H9 (cell line): ENCODE measurements around the gene RAB3B. TPM values are rescaled to one million over a fixed set of nuclear protein-coding genes. Genes with fewer than 3 reads are reported as not detected.

ENCODE experiments used
- DNase-seq: peaks from one replicate; pipeline ENCODE4 v3.0.0-alpha.2; 2017
- H2AFZ ChIP-seq: one replicate; pipeline ENCODE4 v1.6.1; 2013; ENCODE audit warnings: mild to moderate bottlenecking, low read length, control low read depth, moderate library complexity
- H2AK5ac ChIP-seq: 2 replicates; pipeline ENCODE4 v1.6.1; 2013; ENCODE audit warnings: low read length, control low read depth, mixed read lengths; ENCODE audit not compliant: insufficient read length
- H2BK120ac ChIP-seq: one replicate; pipeline ENCODE4 v1.6.1; 2013; ENCODE audit warnings: low read depth, mild to moderate bottlenecking, low read length, control low read depth, inconsistent platforms; ENCODE audit not compliant: poor library complexity, severe bottlenecking
- H2BK12ac ChIP-seq: 2 replicates; pipeline ENCODE4 v1.6.1; 2013; ENCODE audit warnings: low read length, control low read depth, mixed read lengths, low read depth; ENCODE audit not compliant: insufficient read length
- H2BK15ac ChIP-seq: 2 replicates; pipeline ENCODE4 v1.6.1; 2013; ENCODE audit warnings: low read depth, low read length, control low read depth
- H2BK20ac ChIP-seq: one replicate; pipeline ENCODE4 v1.6.1; 2013; ENCODE audit warnings: low read depth, mild to moderate bottlenecking, low read length, control low read depth, inconsistent platforms; ENCODE audit not compliant: poor library complexity, severe bottlenecking
- H2BK5ac ChIP-seq: 2 replicates; pipeline ENCODE4 v1.6.1; 2013; ENCODE audit warnings: low read length, control low read depth, mixed read lengths; ENCODE audit not compliant: insufficient read length
- H3K14ac ChIP-seq: 2 replicates; pipeline ENCODE4 v1.6.1; 2013; ENCODE audit warnings: low read length, control low read depth; ENCODE audit not compliant: insufficient read depth
- H3K18ac ChIP-seq: 2 replicates; pipeline ENCODE4 v1.6.1; 2013; ENCODE audit warnings: low read depth, mild to moderate bottlenecking, mixed read lengths, low read length, control low read depth; ENCODE audit not compliant: insufficient read length
- H3K23ac ChIP-seq: 2 replicates; pipeline ENCODE4 v1.6.1; 2013; ENCODE audit warnings: low read length, control low read depth, mixed read lengths, low read depth; ENCODE audit not compliant: insufficient read length
- H3K23me2 ChIP-seq: 2 replicates; pipeline ENCODE4 v1.6.1; 2013; ENCODE audit warnings: low read depth, mild to moderate bottlenecking, mixed read lengths, low read length, control low read depth; ENCODE audit not compliant: insufficient read length, poor library complexity, severe bottlenecking
- H3K27ac ChIP-seq: 2 replicates; pipeline ENCODE4 v1.5.1; 2013; ENCODE audit warnings: low read length, control low read depth, mixed read lengths, low read depth; ENCODE audit not compliant: insufficient read length
- H3K27me3 ChIP-seq: 2 replicates; pipeline ENCODE4 v1.6.1; 2013; ENCODE audit warnings: low read length, control low read depth, inconsistent platforms; ENCODE audit not compliant: insufficient read depth
- H3K4ac ChIP-seq: 2 replicates; pipeline ENCODE4 v1.6.1; 2013; ENCODE audit warnings: low read depth, mild to moderate bottlenecking, control low read depth, inconsistent platforms, low read length, moderate library complexity
- H3K4me1 ChIP-seq: 2 replicates; pipeline ENCODE4 v1.6.1; 2013; ENCODE audit warnings: low read length, control low read depth, inconsistent platforms; ENCODE audit not compliant: insufficient read depth
- H3K4me2 ChIP-seq: 2 replicates; pipeline ENCODE4 v1.6.1; 2013; ENCODE audit warnings: low read length, control low read depth, mixed read lengths; ENCODE audit not compliant: insufficient read length, insufficient read depth
- H3K56ac ChIP-seq: 2 replicates; pipeline ENCODE4 v1.6.1; 2013; ENCODE audit warnings: low read depth, mild to moderate bottlenecking, mixed read lengths, low read length, control low read depth; ENCODE audit not compliant: insufficient read length
- H3K79me1 ChIP-seq: 2 replicates; pipeline ENCODE4 v1.6.1; 2013; ENCODE audit warnings: low read depth, mild to moderate bottlenecking, moderate library complexity, low read length, control low read depth, inconsistent platforms; ENCODE audit not compliant: insufficient read depth, poor library complexity, severe bottlenecking
- H3K79me2 ChIP-seq: 2 replicates; pipeline ENCODE4 v1.6.1; 2013; ENCODE audit warnings: low read length, control low read depth, inconsistent platforms; ENCODE audit not compliant: insufficient read depth
- H3K9ac ChIP-seq: 2 replicates; pipeline ENCODE4 v1.6.1; 2013; ENCODE audit warnings: low read length, control low read depth, mixed read lengths; ENCODE audit not compliant: insufficient read length; ENCODE audit errors: extremely low read depth
- H3K9me3 ChIP-seq: one replicate; pipeline ENCODE4 v1.6.1; 2013; ENCODE audit warnings: low read depth, low read length, inconsistent platforms; ENCODE audit not compliant: control insufficient read depth
- H3T11ph ChIP-seq: one replicate; pipeline ENCODE4 v1.6.1; 2013; ENCODE audit warnings: mild to moderate bottlenecking, low read length, control low read depth, inconsistent platforms
- H4K20me1 ChIP-seq: one replicate; pipeline ENCODE4 v1.6.1; 2013; ENCODE audit not compliant: control insufficient read depth, insufficient read length, insufficient read depth
- H4K5ac ChIP-seq: 2 replicates; pipeline ENCODE4 v1.6.1; 2013; ENCODE audit warnings: low read depth, mild to moderate bottlenecking, mixed read lengths, low read length, control low read depth; ENCODE audit not compliant: insufficient read length
- H4K8ac ChIP-seq: replicated peaks from 2 replicates; pipeline ENCODE4 v1.6.1; 2013; ENCODE audit warnings: low read length, control low read depth, mixed read lengths, low read depth; ENCODE audit not compliant: insufficient read length
- H4K91ac ChIP-seq: 2 replicates; pipeline ENCODE4 v1.6.1; 2013; ENCODE audit warnings: low read depth, mild to moderate bottlenecking, moderate library complexity, mixed read lengths, low read length, control low read depth; ENCODE audit not compliant: insufficient read length
- H3K27ac Mint-ChIP-seq, 3 experiments: 2 replicates in 2 of 3; 3 replicates in 1 of 3; pipeline ENCODE4 v1.8.0; 2020 to 2021; ENCODE audit warnings: mixed read lengths in 3 of 3, mild to moderate bottlenecking in 1 of 3, moderate library complexity in 1 of 3
- H3K27me3 Mint-ChIP-seq: 2 replicates; pipeline ENCODE4 v1.8.0; 2021; ENCODE audit warnings: low read depth, mild to moderate bottlenecking, moderate library complexity, mixed read lengths
- H3K36me3 Mint-ChIP-seq, 3 experiments: 2 replicates in 2 of 3; 3 replicates in 1 of 3; pipeline ENCODE4 v1.8.0; 2020 to 2021; ENCODE audit warnings: low read depth in 3 of 3, mixed read lengths in 3 of 3; ENCODE audit not compliant: insufficient read depth in 1 of 3
- H3K4me1 Mint-ChIP-seq, 2 experiments: 2 replicates each; pipeline ENCODE4 v1.8.0; 2020; ENCODE audit warnings: mixed read lengths in 2 of 2
- H3K4me3 Mint-ChIP-seq, 2 experiments: 2 replicates in 1 of 2; 3 replicates in 1 of 2; pipeline ENCODE4 v1.8.0; 2020 to 2021; ENCODE audit warnings: mild to moderate bottlenecking in 2 of 2, mixed read lengths in 2 of 2, moderate library complexity in 1 of 2
- H3K9me3 Mint-ChIP-seq, 2 experiments: 2 replicates in 1 of 2; 3 replicates in 1 of 2; pipeline ENCODE4 v1.8.0; 2020; ENCODE audit warnings: mild to moderate bottlenecking in 2 of 2, mixed read lengths in 2 of 2, moderate library complexity in 1 of 2
- CTCF ChIP-seq: fragments of 200-600 bp; sonication (generic); conservative IDR thresholded peaks from 3 replicates; pipeline ENCODE4 v1.8.0; 2021; ENCODE audit warnings: antibody characterized with exemption, mild to moderate bottlenecking
- WGBS: extraction: QIAGEN DNeasy Blood & Tissue Kit; methylation state at CpG from one replicate; pipeline ENCODE4 v1.1.7; 2013; ENCODE audit warnings: missing lambda C conversion rate, low lambda C conversion rate, mixed read lengths; ENCODE audit not compliant: insufficient read length; ENCODE audit errors: extremely low coverage; 5-methylcytosine and 5-hydroxymethylcytosine counted together
- total RNA-seq: library from RNA; stranded (reverse); gene quantifications from 2 replicates; pipeline ENCODE4 v1.2.1, GENCODE V29; 2021

RAB3B gene
- total RNA-seq, 1 experiment from 2014 or later, result 30.6 TPM

DNA sequence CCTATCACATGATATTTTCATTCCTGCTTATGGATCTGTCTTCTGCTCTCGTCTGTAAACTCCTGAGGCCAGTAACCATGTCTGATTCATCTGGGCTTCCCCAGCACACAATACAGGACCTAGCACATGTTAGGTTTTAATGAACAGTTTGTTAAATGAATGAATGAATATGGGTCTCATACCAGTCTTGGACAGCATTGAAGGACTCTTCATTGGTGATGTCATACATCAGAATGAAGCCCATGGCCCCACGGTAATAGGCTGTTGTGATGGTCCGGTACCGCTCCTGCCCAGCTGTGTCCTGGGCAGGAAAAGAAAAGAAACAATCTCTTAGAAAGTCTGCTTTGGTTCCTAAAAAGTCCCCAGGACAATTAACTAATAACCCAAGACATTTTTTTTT is 53.4 kb downstream of the RAB3B start:
- no peaks in the 10 kb centered on the region for H3K4me1 ChIP-seq
- H3K56ac ChIP-seq, result no peak overlapping the region
- no peaks in the 10 kb centered on the region for H3K79me1 ChIP-seq
- no peak overlapping the region for H3K4ac ChIP-seq
- TF ChIP-seq CTCF, result no peak
- no peak for DNase-seq
- H2BK5ac ChIP-seq, result no peak overlapping the region
- H3K23ac ChIP-seq, result no peak overlapping the region
- no peaks in the 10 kb centered on the region for H4K20me1 ChIP-seq
- peaks cover under 1 to 4% of the 10 kb centered on the region in 2 experiments; a peak in 3 of 4 replicates for H3K4me1 Mint-ChIP-seq
- H3K4me2 ChIP-seq, result no peak overlapping the region
- H3K9ac ChIP-seq, result no peak overlapping the region
- no peak overlapping the region for H2BK120ac ChIP-seq
- H4K5ac ChIP-seq, result no peak overlapping the region
- no peak overlapping the region for H3K14ac ChIP-seq
- no peaks in the 10 kb centered on the region for H3K27me3 Mint-ChIP-seq
- H4K91ac ChIP-seq, result no peak overlapping the region
- no peak overlapping the region for H3K4me3 Mint-ChIP-seq
- H3T11ph ChIP-seq, result no peak overlapping the region
- H3K27me3 ChIP-seq, result no peaks in the 10 kb centered on the region
- no peak overlapping the region for H3K27ac ChIP-seq
- peaks cover 9 to 10% of the 10 kb centered on the region in 2 experiments for H3K9me3 Mint-ChIP-seq
- H3K36me3 Mint-ChIP-seq, result peaks cover 25 to 60% (median 47%) of the 10 kb centered on the region in 3 experiments; a peak in 6 of 7 replicates
- H3K9me3 ChIP-seq, result no peaks in the 10 kb centered on the region
- H3K23me2 ChIP-seq, result no peaks in the 10 kb centered on the region
- H4K8ac ChIP-seq, result no peak overlapping the region
- no peak overlapping the region for H2AFZ ChIP-seq
- no CpG with 5 or more reads among the region's 4 CpGs for WGBS
- no peak overlapping the region for H2AK5ac ChIP-seq
- H2BK15ac ChIP-seq, result no peak overlapping the region
- H3K27ac Mint-ChIP-seq, result no peak overlapping the region; a peak in 1 of 7 replicates
- H2BK20ac ChIP-seq, result no peak overlapping the region
- no peaks in the 10 kb centered on the region for H3K79me2 ChIP-seq
- no peak overlapping the region for H2BK12ac ChIP-seq
- H3K18ac ChIP-seq, result no peak overlapping the region
